IPS DF 19.7 (cell line): ENCODE measurements around the gene ABT1.

Experiments used
- DNase-seq: peaks from one replicate; pipeline ENCODE4 v3.0.0-alpha.2; 2013; ENCODE audit warnings: low read depth, low spot score

ABT1 gene

DNA sequence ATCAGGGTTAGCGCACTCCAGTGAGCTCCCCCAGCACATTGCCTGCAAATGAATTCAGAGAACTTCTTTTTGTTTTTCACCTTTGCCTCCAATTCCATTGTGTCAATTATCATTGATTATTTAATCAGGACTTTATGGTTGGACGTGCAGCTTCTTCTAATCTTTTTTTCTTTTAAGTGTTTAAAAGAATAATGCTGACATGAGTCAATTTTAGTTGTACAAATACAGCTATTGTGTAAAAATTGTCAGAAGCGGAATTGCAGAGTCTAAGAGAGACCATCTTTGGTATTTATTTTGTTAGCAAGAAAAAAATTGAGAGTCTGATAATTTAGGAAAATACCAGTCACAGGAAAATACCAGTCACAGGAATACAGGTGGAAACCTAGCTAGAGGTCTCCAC, 5.5 kb downstream of the ABT1 start:
- DNase-seq, result no peak

DNA sequence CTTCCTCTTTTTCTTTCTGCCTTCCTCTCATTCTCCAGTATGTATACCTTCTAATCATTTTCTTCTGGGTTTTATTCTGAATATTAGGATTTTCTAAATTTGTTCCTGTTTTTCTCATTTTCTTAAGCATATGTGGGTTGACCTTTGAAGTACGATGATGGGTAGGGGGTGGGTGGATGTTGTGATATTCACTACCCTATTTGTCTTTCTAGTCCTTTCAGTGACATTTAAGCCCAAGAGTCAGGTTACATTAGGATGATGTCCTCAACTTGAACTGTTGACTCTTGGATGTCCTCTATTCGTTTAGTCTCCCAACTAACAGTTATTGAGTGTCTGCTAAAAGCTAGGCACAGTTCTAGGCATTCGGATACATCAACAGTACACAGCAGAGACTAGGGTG, 7.3 kb downstream of the ABT1 start:
- DNase-seq, result no peak

DNA sequence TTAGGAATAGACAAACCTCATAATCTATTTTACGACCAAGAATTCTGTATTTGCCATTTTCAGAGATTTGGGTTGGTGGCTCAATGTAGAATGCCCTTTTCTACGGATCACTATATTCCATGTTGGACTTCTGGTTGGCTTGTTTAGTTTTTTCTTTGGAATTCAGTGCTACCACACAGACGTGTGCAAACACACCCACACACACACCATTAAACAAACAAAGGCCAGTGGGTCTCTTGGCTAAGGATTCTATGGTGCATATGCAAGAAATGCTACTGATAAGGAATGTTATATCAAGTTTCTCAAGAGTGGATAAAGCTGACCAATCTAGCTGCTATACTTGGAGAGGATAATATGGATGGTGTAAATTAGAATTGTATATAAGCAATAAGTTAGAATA, 8.0 kb downstream of the ABT1 start:
- no peak for DNase-seq

DNA sequence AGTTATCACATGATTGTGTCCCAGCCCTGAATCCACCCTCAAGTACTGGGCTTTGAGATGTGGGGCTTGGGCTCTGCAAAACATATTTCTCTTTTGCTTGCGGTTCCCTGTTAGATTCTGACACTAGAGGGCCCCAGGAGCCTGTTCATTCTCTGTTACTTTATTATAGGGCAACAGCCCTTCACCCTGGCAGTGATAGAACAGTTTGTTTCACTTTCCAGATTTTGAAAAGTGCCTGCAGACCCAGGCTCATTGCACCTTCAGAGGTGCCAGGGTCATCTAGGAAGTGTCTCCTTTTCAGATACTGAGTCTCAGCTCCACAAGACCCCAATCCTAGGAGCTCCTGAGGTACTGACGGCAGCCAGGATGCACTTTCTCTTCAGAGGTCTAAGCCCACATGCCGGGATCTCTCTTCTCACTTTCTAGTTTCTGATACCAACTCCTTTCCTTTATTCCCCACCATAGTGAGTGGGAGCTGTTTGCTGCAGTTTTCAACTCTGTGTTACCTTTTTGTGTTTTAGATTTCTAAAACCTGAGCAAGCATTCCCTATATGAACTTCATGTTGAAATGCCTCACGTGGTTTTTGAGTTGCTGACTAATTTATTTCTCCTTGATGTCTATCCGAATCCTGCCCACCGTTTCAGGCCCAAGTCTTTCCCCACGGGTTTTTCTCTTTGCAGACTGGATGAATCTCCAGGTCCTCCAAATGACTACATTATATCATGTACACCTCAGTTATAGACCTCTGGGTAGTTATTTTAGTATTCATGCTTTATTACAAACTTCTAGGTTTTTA, 10.9 kb downstream of the ABT1 start:
- DNase-seq, result no peak

DNA sequence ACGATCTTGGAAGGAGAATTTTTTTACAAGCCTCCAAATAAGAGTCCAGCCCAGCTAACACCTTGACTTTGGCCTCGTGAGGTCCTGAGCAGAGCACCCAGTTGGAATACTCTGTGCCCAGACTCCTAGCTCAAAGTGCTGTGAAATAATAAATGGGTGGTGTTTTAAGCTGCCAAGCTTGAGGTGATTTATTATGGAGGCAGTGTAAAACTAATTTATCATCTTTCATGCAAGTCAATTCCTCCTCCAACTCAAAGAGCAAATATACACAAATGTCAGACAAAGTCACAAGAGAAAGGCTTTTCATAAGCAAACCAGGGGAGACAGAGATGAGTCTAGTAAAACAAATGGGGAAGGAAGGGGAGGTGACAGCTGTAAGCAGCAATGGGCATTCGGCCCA, 12.7 kb downstream of the ABT1 start:
- no peak for DNase-seq

DNA sequence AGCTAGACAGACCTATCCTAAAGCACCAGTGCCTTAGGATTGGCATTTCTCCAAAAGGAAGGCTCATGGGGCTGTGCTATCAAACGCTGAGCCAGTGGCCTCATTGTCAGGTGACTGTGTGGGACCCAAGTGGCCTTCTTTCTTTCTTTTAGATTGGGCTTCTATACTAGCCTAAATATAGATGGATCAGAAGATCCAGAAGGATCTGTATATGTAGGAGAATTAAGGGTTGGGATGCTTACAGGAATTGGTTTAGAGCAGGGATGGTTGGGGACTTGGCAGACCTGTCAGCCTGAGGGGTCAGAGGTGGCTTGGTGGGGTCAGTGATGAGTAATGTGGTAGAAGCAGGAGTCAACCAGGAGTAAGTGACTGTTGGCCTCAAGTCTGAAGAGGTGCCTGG, 14.8 kb downstream of the ABT1 start:
- DNase-seq, result no peak

DNA sequence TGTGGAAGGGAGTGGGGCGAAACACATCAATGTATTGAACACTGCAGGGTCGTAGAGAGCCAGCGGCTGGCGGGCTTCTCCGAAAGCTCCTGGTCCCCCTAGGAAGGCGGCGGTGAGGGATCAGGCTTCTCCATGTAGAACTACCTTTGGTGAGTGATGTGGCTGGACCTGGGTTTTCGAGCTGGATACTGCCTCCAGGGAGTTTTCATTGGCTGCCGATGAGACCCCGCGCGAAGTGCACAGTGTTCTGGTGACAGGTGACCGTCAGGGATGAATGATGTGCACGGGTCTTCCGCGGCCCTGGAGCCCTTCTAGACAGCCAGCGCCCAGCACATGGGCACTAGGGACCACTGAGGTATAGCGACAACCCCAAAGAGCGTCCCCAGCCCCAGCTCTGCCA, 16.4 kb downstream of the ABT1 start:
- no peak for DNase-seq

DNA sequence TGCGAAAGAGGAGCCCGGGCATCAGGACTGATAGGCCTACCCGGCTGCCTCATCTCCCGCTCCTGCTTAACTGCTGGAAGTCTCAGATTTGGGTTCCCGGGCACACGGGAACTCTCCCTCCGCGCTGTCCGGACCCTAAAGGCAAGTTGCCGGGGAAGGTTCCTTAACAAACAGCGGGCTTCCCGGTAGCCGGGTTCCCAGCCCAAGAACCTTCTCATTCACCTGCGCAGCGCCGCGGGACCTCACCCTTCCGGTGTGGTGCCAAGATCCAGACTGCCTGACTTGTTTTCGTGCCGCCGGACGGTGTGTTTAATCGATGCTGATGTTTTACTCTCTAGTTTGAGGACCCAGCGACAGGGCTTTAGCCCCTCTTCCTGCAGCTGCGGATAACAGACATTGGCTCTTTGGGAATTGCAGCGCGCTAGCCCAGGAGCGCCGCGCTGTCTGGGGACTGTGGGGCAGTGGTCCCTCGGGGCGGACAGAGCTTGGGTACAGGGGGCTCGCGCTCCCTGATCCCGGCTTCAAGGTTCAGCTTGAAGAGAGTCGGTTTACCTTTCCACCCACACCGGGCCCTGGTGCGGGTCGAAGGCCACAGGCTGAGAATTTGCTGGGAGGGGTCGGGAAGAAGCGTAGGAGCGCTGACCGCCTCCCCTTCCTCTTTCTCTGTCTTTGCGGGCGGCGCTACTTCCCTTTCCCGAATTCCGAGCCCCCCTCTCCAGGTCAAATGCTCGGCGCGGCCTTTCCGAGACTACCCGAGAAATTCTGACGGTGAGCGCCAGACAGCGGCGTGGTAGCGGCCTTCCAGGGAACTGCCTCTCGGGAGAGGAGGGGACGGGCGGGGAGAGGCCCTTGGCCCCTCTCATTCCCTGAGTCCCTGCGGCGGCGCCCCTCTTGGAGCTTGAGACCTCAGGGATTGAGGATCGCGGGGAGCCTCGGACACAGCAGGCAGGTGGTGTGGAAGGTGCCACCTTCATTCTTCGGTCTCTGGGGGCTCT, 17.2 kb downstream of the ABT1 start:
- no peak for DNase-seq

DNA sequence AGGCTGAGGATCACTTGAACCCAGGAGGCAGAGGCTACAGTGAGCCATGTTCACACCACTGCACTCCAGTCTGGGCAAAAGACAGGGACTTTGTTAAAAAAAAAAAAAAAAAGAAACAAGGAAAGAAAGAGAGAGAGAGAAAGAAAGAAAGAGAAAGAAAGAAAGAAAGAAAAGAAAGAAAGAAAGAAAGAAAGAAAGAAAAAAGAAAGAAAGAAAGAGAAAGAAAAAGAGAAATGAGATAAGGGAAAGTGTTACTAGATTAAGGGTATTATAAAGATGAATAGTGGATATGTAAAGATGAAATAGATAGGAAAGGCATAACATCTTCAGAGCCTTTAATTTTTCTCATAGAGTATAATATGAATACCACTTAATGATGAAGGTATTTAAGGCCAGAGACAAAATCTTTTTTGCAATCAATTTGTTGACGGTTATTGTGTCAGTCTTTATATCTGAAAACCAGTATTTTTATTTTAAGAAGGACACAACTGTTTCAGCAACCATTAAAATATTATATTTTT, 26.6 kb downstream of the ABT1 start:
- DNase-seq, result no peak

DNA sequence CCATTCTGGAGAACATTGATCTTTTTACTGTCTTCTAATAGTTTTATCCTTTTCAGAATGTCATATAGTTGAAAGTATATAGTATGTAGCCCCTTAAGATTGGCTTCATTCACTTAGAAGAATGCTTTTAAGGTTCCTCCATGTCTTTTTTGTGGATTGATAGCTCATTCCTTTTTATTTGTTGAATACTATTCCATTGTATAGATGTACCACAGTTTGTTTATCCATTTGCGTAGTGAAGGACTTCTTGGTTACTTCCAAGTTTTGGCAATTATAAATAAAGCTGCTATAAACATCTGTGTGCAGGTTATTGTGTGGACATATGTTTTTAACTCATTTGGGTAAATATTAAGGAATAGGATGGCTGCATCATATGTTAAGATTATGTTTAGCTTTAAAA, 27.8 kb downstream of the ABT1 start:
- no peak for DNase-seq

DNA sequence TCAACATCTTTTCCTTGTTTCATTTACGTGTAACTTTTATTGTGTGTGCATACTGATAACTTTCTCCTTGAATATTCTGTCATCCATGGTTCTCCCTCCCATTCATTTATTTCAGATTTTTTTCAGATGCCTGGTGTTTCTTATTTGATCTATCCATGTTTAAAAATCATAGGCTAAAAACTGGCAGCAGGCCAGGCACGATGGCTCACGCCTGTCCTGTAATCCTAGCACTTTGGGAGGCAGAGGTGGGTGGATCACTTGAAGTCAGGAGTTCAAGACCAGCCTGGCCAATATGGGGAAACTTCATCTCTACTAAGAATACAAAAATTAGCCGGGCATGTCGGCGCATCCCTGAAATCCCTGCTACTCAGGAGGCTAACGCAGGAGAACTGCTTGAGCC, 31.1 kb downstream of the ABT1 start:
- no peak for DNase-seq

DNA sequence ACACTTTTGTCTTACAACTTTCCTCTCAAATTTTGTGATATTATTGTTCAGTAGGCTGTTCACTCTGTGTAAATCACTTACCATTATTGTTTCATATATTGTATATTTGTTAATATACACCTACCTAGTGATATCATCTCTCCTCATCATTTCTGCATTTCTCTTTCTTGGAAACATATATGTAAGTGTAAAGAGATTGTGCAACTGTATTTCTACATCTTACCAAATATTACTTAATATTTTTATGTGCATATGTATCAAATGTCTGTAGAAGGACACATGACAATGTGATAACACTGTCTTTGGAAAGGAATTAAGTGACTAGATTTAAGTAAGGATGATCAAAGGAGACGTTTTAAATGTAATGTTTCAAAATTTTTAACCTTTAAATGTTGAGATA, 32.6 kb downstream of the ABT1 start:
- DNase-seq, result no peak

DNA sequence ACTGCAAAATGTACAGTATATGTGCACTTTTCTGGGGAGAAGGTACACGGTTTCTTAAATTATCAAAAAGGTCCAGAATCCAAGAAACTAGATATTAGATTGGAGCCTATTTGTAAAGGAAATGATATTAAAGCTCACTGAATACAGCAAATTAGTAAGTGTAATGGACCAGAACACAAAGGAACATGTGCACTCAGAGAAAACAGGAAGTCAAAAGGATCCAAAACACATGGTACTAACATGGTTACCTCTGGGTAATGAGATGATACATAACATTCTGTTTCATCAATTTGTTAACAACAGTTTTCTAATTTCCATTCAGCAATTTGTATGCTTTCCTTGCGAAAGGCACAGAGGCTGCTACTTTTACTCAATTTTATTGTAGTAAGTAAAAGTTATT, 44.1 kb downstream of the ABT1 start:
- no peak for DNase-seq

DNA sequence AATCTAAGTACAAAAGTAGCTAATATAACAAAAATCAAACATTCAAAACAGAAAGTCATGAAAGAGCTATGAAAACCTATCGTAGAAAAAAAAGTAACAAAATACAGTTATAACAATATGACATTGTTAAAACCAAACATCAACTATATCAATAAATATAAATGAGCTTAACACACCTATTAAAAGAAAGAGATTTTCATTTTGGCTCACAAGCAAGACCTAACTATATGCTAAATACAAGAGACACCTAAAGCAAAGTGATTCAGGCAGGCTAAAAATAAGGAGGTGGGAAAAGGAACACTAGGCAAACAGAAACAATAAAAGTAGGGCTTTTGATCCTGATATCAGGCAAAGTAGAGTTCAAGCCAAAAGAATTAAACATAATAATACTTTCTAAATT, 49.3 kb downstream of the ABT1 start:
- no peak for DNase-seq
